HG02588 (cell line): Measurements from ENCODE around the gene ETNK2.

Experiments used
- ATAC-seq: cut with Tn5 transposase; IDR thresholded peaks from one replicate; pipeline ENCODE4 v1.9.1; 2021; ENCODE audit warnings: mild to moderate bottlenecking, moderate library complexity; ENCODE audit not compliant: unreplicated experiment

ETNK2 gene, protein sequence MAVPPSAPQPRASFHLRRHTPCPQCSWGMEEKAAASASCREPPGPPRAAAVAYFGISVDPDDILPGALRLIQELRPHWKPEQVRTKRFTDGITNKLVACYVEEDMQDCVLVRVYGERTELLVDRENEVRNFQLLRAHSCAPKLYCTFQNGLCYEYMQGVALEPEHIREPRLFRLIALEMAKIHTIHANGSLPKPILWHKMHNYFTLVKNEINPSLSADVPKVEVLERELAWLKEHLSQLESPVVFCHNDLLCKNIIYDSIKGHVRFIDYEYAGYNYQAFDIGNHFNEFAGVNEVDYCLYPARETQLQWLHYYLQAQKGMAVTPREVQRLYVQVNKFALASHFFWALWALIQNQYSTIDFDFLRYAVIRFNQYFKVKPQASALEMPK

DNA sequence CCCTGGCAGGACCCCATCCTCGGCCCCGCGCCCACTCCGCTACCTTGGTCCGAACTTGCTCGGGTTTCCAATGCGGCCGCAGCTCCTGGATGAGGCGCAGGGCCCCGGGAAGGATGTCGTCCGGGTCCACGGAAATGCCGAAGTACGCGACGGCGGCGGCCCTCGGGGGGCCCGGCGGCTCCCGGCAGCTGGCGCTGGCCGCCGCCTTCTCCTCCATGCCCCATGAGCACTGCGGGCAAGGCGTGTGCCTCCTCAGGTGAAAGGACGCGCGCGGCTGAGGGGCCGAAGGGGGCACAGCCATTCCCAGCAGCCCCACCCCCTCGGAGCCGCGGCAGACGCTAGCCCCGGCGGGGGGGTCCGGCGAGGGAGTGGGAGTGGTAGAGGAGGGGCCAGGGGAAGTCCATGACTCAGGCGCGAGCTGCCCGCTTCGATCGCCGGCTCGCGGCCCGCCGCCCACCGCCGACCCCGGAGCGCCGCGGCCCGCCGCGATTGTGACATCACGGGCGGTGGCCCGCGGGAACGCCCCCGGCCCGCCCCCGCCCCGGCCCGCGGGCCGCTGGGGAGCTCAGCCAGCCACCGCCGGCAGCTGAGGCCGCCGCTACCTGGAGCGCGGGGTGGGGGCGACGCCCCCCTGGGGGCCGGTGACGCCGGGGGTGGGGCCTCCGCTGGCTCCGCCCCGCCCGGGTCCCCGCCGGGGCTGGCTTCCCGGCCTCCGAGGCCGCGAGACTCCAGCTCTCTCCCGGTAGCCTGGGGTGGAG is at the start of gene ETNK2:
Gene ETNK2, minus strand, starts transcription at position 493 of the 758 bp plus-strand sequence. Its CDS starts 192 bp downstream, at position 301.
- no peak for ATAC-seq

- no peak for ATAC-seq
Measured at GRCh38 chr1:204201348-204202040, 49.6 kb upstream of the ETNK2 start.

- no peak for ATAC-seq
Measured at GRCh38 chr1:204199579-204199978, 47.7 kb upstream of the ETNK2 start.

DNA sequence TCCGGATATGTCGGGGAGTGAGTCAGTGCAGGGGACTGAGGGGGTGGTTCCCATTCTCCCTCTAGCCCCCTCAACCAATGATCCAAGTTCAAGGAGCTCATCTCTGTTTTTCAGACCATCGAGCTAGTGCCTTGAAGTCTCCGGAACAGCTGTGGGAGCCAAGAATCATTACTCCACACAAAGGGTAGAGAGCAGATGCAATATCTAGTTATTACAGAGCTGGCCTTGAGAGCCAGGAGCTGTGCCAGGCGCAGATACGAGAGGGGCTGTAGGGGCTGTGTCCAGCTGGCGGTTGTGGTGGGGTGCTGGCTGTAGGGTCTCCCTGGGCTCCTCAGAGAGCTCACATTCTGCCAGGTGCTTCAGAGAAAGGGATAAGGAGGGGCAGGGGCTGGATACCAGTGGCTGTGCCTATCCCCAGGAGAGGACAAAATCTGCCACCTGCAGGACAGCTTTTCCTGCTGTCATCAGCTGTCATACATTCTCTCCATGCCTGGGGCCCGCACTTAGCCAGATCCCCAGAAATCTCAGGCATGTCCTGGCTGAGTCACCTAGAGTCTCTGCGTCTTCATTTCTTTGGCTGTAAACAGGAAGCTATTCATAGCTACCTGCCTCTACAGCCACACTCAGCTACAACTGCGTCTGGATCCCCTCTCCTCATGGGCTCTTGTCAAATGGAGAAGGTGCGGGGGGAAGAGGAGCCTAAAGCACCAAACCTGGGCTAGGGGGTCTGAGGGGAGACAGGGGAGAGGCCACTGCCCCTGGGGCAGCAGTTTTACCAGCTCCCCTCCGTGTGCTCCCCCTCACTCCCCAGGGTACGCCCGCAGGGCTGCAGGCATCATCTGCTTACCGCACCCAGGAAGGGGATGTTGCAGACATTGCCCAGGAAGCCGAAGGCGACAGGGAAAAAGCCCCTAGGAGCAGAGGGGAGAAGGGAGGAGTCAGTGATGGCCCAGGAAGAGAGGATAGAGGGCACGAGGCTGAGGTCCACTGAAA is 46.8 kb upstream of the ETNK2 start:
- no peak for ATAC-seq

GRCh38 chr1:204197068-204197467 is 45.2 kb upstream of the ETNK2 start:
- ATAC-seq: no peak

GRCh38 chr1:204196068-204196795 is 44.4 kb upstream of the ETNK2 start, which contains the start of gene KISS1:
Gene KISS1, minus strand, starts transcription at chr1:204196491. Its CDS starts 3,615 bp downstream, at chr1:204192876.
- ATAC-seq: no peak

DNA sequence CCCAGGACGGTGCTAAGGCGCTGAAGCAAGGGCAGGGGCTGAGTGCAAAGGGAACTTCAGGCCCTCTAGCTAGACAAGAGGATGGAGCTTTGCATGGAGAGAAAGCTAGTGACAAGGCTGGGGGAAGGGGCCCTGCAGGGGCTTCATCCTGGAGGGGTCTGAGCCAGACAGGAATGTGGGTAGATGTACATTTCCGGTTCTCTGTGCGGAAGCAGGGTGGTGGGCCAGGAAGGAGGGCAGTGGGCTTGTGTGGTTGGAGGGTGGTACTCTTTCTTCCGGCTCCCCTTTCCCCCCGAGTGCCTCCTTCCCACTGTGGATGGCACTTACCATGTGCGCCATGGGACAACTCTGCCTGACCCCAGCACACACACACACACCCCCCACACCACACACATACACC is 42.9 kb upstream of the ETNK2 start:
- no peak for ATAC-seq

DNA sequence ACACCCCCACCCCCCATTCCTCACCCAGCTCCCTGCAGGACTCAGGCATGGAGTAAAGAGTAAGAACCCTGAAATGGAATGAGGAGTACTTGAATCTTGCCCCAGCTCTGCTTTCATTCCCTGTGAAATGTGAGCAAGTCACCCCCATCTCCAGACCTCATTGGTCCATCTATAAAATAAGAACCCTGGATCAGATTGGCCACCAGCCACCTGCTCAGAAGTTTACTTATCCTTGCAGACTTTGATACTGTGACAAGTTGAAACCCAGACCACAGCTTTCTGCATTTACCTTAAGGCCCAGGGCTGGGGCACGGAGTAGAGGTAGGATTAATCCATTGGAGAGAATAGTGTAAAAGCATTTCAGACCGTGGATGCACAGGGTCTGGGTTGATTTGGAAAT is 42.2 kb upstream of the ETNK2 start:
- ATAC-seq: no peak

- no peak for ATAC-seq
Measured at GRCh38 chr1:204192589-204193352, 40.9 kb upstream of the ETNK2 start.

GRCh38 chr1:204192046-204192445 is 40.2 kb upstream of the ETNK2 start:
- no peak for ATAC-seq

DNA sequence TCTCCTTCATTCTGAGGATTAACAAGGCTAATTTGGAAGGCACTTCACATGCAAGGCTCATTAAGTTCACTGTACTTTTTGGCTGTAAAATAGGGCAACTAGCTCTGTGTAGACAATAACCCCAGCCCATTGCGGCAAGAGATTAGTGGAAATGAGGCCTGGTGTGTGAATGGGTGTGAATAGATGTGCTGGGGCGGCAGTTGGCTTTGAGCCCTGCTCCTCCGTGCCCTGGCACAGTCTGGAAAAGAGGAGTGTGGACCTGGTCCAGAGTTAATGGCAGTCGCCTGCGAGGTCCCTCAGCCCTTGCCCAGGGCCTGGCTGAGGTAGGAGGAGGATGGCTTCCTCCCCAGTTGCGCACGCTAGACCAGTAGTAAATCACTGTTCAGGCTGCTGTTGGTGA is 39.6 kb upstream of the ETNK2 start:
- no peak for ATAC-seq

- no peak for ATAC-seq
Measured at GRCh38 chr1:204190212-204191211, 38.7 kb upstream of the ETNK2 start.

GRCh38 chr1:204188959-204189639 is 37.3 kb upstream of the ETNK2 start:
- no peak for ATAC-seq

- no peak for ATAC-seq
Measured at GRCh38 chr1:204186597-204186996, 34.8 kb upstream of the ETNK2 start.

DNA sequence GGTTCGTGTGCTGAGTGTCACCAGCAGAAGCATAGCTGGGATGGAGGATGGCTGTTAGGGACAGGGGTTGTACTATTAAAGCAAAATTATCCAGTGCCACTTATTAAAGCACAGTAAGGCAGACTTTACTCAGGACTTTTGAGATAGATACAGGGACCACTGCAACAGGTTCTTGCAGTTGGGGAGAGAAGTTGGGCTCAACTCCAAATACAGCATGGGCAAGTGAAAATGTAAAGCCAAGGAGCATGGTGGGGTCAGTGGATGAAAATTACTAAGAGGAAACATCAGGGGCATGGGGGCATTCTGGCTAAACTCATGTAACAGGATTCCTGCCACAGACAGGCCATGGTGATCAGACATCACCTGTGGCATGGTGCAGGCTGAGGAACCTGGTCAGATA is 29.3 kb upstream of the ETNK2 start:
- no peak for ATAC-seq

DNA sequence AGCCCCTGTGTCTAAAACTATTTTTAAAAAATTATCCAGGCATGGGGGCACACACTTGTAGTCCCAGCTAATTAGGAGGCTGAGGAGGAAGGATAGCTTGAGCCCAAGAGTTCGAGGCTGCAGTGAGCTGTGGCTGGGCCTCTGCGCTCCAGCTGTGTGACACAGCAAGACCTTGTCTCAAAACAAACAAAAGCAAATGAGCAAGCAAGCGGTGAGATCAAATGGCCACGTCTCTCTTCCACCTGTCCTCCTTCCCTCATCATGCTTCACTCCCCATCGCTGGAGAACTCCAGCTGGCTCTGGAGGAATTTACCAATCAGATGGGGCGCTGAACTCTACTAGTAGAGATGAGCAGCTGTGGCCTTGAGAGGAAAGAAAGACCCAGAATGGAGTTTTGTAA is 28.3 kb upstream of the ETNK2 start:
- ATAC-seq: no peak
